ENCODE data around the gene MRPL12.

The MRPL12 gene

DNA sequence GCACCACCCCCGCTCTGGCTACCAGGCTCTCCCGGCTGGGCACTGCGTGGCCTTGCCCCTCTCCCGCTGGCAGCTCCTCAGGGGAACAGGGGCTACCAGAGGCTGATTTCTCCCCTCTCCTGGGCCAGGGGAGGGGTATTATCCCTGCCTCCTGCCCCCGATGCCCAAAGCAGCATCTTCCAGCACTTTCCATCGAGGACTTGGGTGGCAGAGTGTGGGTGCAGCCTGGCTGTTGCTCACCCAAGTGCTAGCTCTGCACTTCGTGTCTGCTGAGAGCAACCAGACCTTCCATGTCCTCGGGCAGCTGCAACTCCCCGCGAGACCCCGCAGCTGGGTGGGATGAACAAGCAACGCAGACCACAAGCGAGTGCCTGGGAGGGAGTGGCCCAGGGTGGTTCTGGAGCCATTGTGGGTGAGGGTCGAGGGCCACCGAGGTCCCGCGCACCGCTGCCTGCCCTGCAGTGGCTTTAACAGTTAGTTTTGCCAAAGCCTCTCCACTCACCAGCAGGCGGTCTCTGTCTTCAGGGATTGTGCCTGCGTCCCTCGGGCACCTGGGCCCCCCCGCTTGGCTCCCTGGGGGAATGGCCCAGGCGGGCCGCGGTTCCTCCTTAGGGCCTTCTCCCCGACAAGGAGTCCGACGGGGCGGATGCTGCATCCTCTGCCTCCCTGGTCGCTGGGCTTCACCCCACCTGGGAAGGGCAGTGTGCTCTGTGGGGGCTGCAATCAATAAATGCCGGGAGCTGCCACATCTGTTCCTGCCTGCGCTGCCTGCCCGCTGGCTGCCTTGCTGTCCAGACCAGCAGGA, 17.3 kb downstream of the MRPL12 start:
- H3K27me3 ChIP-seq (ENCODE audit: control insufficient read depth, insufficient read depth, low read length): no peaks in the 10 kb centered on the region

DNA sequence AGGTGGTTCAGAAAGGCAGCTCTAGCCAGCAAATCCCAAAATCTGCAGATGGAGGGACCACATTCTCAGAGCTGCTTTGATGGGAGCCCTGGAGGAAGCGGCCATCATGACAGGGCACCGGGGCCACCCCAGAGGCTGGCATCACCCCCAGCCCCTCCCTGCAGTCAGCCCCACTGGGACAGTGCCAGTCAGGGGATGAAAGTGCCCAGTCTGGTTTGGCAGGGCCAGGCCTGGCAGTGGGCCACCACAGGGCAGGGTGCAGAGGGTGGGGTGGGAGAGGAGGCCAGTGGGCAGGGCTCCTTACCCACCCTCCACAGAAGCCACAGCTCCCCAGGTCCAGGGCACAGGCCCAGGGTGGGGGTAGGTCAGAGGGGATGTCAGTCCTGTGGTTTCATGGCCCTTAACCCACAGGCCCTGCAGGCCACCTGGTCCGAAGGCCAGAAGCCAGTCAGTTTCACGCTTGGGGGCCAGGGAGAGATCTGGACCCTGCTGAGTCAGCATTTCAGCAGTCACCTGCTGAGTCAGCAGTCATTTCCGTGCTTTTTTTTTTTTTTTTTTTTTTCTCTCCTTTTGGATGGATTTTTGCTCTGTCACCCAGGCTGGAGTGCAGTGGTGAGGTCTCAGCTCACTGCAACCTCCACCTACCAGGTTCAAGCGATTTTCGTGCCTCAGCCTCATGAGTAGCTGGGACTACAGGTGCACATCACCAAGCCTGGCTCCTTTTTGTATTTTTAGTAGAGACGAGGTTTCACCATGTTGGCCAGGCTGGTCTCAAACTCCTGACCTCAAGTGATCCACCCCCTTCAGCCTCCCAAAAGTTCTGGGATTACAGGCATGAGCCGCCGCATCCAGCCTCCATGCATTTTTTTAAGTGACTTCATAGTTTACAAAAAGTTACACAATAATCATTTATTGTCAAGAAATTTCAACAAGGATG, 19.3 kb downstream of the MRPL12 start:
- no peaks in the 10 kb centered on the region for H3K27me3 ChIP-seq (ENCODE audit: control insufficient read depth, insufficient read depth, low read length)
- no peak overlapping the region for H3K9ac ChIP-seq (ENCODE audit: low read length)
- H3K27ac ChIP-seq (ENCODE audit: low read depth, low read length): no peak overlapping the region
- no peaks in the 10 kb centered on the region for H3K9me3 ChIP-seq (ENCODE audit: control insufficient read depth, insufficient read depth, low read depth, low read length)
- H3K4me1 ChIP-seq (ENCODE audit: control insufficient read depth, insufficient read depth, low read length): peaks cover 12% of the 10 kb centered on the region
- no peak overlapping the region for H3K4me3 ChIP-seq (ENCODE audit: low read depth, low read length)
- peaks cover 19% of the 10 kb centered on the region for H3K36me3 ChIP-seq (ENCODE audit: control insufficient read depth, insufficient read depth, low read length)

More for the DNA sequence above, 17.3 kb downstream of the MRPL12 start:
- H3K9me3 ChIP-seq (ENCODE audit: control insufficient read depth, insufficient read depth, low read depth, low read length): no peaks in the 10 kb centered on the region
- H3K36me3 ChIP-seq (ENCODE audit: control insufficient read depth, insufficient read depth, low read length): peaks cover 35% of the 10 kb centered on the region
- peaks cover 12% of the 10 kb centered on the region for H3K4me1 ChIP-seq (ENCODE audit: control insufficient read depth, insufficient read depth, low read length)
- H3K9ac ChIP-seq (ENCODE audit: low read length): no peak overlapping the region
- no peak overlapping the region for H3K4me3 ChIP-seq (ENCODE audit: low read depth, low read length)
- H3K27ac ChIP-seq (ENCODE audit: low read depth, low read length): no peak overlapping the region

DNA sequence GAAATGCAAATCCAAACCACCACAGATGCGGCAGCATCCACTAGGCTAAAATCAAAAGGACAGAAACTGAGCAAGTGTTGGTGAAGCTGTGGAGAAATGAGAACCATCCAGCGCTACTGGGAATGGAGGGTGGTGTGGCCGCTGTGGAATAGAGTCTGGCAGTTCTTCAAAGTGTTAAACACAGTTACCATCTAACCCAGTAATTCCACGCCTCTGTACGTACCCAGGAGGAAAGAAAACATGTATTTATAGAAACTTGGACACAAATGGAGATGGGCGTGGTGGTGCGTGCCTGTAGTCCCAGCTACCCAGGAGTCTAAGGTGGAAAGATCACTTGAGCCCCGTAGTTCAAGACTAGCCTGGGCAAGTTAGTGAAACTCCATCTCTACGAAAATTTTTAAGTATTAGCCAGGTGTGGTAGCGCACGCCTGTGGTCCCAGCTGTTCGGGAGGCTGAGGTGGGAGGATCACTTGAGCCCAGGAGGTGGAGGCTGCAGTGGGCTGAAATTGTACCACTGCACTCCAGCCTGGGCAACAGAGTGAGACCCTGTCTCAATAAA, 20.6 kb downstream of the MRPL12 start:
- no peak overlapping the region for H3K4me3 ChIP-seq (ENCODE audit: low read depth, low read length)
- H3K9ac ChIP-seq (ENCODE audit: low read length): no peak overlapping the region
- peaks cover 12% of the 10 kb centered on the region for H3K4me1 ChIP-seq (ENCODE audit: control insufficient read depth, insufficient read depth, low read length)
- no peak overlapping the region for H3K27ac ChIP-seq (ENCODE audit: low read depth, low read length)
- H3K36me3 ChIP-seq (ENCODE audit: control insufficient read depth, insufficient read depth, low read length): peaks cover 9% of the 10 kb centered on the region
- no peaks in the 10 kb centered on the region for H3K9me3 ChIP-seq (ENCODE audit: control insufficient read depth, insufficient read depth, low read depth, low read length)
- H3K27me3 ChIP-seq (ENCODE audit: control insufficient read depth, insufficient read depth, low read length): no peaks in the 10 kb centered on the region

DNA sequence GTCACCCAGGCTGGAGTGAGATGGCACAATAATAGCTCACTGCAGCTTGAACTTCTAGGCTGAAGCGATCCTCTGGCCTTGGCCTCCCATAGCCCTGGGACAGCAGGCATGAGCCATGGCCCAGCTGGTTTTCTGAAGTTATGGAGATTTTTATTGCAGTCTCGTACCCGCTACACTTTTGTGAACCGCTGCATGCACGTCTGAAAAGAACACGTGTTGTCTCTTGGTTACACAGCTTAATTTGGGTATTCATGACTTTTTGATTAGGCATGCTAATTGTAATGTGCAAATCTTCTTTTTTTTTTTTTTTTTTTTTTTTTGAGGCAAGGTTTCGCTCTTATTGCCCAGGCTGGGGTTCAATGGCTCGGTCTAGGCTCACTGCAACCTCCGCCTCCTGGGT, 22.3 kb downstream of the MRPL12 start:
- H3K4me3 ChIP-seq (ENCODE audit: low read depth, low read length): no peak overlapping the region
- no peak overlapping the region for H3K9ac ChIP-seq (ENCODE audit: low read length)
- no peak overlapping the region for H3K27ac ChIP-seq (ENCODE audit: low read depth, low read length)
- no peaks in the 10 kb centered on the region for H3K27me3 ChIP-seq (ENCODE audit: control insufficient read depth, insufficient read depth, low read length)
- peaks cover 12% of the 10 kb centered on the region for H3K4me1 ChIP-seq (ENCODE audit: control insufficient read depth, insufficient read depth, low read length)
- H3K9me3 ChIP-seq (ENCODE audit: control insufficient read depth, insufficient read depth, low read depth, low read length): no peaks in the 10 kb centered on the region
- no peaks in the 10 kb centered on the region for H3K36me3 ChIP-seq (ENCODE audit: control insufficient read depth, insufficient read depth, low read length)

DNA sequence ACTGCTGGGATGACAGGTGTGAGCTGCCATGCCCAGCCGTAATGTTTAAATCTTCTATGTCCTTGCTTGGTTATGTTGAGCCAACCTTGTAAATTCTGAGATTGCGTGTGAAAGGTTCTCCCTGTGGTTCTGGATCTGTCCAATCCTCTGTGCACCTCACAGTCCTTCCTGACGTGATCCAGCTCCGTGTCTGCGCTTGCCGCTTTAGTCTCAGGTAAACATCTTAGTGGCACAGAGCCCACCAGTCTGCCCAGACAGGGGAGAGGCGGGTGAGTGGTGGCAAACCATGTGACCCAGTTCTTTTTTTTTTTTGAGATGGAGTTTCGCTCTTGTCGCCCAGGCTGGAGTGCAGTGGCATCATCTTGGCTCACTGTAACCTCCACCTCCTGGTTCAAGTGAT, 22.8 kb downstream of the MRPL12 start:
- no peaks in the 10 kb centered on the region for H3K9me3 ChIP-seq (ENCODE audit: control insufficient read depth, insufficient read depth, low read depth, low read length)
- no peaks in the 10 kb centered on the region for H3K36me3 ChIP-seq (ENCODE audit: control insufficient read depth, insufficient read depth, low read length)
- H3K27me3 ChIP-seq (ENCODE audit: control insufficient read depth, insufficient read depth, low read length): no peaks in the 10 kb centered on the region
- H3K4me3 ChIP-seq (ENCODE audit: low read depth, low read length): no peak overlapping the region
- peaks cover 10% of the 10 kb centered on the region for H3K4me1 ChIP-seq (ENCODE audit: control insufficient read depth, insufficient read depth, low read length)
- no peak overlapping the region for H3K27ac ChIP-seq (ENCODE audit: low read depth, low read length)
- H3K9ac ChIP-seq (ENCODE audit: low read length): no peak overlapping the region

DNA sequence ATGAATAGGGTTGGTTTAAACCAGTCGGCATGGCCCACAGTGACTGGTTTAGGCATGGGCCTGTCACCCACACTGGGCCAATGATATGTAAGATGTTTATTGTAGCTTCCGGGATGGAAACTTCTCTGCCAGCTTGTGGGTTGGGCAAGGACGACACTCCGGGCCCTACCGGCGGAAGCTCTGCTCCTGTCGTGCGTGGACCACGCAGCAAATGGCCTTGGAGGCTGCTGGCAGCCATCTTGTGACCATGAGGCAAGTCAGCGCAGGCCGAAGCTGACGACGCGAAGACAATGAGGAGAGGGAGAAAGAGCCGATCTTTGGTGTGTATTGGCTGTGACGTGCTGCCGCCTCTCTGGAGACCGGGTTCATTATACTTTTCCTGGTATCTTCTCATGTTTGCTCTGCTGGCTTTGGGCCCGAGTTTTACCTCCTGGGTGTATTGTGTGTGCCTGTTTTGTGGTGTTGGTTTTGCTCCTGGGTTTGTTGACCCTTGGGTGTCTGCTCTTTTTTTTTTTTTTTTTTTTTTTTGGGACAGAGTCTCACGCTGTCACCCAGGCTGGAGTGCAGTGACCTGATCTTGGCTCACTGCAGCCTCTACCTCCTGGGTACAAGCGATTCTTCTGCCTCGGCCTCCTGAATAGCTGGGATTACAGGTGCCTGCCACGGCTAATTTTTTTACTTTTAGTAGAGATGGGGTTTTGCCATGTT, 24.3 kb downstream of the MRPL12 start:
- Histone ChIP-seq H3K4me3 (ENCODE audit: low read depth, low read length) (no peak overlapping the region), H3K4me1 (ENCODE audit: control insufficient read depth, insufficient read depth, low read length) (peaks cover 11% of the 10 kb centered on the region), H3K36me3 (ENCODE audit: control insufficient read depth, insufficient read depth, low read length) (no peaks in the 10 kb centered on the region), H3K9ac (ENCODE audit: low read length) (no peak overlapping the region), H3K27me3 (ENCODE audit: control insufficient read depth, insufficient read depth, low read length) (no peaks in the 10 kb centered on the region), H3K27ac (ENCODE audit: low read depth, low read length) (no peak overlapping the region), H3K9me3 (ENCODE audit: control insufficient read depth, insufficient read depth, low read depth, low read length) (no peaks in the 10 kb centered on the region)

DNA sequence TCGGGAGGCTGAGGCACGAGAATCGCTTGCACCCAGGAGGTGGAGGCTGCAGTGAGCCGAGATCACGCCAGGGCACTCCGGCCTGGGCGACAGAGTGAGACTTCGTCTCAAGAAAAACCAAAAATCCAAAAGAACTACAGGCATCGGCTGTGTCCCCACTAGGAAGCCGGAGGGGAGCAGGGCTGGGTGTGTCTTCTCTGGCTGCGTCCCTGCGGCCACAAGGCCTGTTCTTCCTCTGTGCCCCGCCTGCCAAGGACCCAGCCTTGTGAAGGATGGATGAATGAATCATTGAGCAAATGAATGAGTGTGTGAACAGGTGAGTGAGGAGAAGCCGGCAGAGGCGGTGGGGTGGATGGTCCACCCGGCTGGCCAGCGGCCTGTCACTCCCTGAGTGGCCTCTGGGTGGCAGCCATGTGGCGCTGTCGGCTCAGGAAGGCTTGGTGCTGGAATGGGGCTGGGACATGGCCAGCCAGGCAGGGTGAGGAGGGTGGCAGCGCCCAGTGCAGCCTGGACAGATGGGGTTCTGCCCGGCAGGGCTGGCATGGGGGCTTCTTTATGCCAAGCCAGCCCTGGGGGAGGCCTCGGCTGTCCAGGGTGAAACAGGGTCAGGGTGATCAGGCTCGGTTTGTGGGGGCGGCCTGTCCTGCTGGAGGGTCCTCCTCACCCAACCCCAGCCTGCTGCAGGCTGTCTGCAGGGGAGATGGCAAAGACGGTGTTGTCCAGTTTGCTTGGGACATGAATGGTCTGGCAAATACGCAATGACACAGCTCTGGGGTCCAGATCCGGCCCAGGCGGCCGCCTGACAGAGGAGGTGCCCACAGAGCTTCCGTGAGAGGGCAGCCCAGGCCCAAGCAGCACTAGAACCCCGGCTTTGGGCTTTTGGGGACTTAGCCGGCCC, 30.6 kb downstream of the MRPL12 start:
- Histone ChIP-seq H3K36me3 (ENCODE audit: control insufficient read depth, insufficient read depth, low read length) (no peaks in the 10 kb centered on the region), H3K4me3 (ENCODE audit: low read depth, low read length) (no peak overlapping the region), H3K4me1 (ENCODE audit: control insufficient read depth, insufficient read depth, low read length) (peaks cover 16% of the 10 kb centered on the region), H3K27ac (ENCODE audit: low read depth, low read length) (no peak overlapping the region), H3K9ac (ENCODE audit: low read length) (no peak overlapping the region), H3K27me3 (ENCODE audit: control insufficient read depth, insufficient read depth, low read length) (peaks cover 18% of the 10 kb centered on the region; the same call in 1 of the 2 replicates), H3K9me3 (ENCODE audit: control insufficient read depth, insufficient read depth, low read depth, low read length) (no peaks in the 10 kb centered on the region)

DNA sequence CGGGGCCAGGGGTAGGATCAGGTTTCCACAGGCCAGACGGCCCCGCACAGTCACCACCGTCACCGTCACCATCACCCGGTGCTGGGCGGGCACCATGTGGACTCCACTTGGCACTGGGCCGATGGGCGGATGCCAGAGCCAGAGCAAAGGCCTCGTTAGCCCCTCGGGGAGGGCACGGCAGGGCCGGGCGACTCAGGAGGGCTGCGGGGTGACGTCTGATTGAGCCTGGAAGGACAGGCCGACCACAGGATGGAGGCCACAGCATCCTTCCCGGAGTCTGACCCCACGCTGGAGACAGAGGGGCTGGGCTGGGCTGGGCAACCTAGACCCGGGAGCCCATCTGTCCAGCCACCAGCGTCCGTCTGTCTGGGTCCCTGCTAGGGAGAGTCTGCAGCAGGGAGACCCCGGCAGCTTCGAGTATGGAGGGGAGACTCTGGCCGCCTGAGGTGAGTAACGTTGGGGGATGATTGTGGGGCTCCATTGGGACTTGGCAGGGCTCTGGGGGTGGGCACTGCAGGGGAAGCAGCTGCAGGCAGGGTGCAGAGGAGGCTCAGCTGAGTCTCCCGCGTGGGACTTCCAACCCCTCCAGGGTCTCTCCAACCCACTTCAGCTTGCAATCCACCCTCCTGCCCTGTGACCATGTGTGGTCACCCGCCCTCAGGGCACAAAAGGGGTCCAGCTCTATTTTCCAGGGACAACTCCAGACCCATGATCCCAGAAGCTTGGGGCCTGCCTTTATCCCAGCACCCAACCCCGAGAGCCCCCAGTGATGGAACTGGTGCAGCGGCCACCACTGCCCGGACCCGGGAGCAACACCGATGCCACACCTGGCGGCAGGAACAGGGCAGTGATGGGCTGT, 31.5 kb downstream of the MRPL12 start:
- Histone ChIP-seq H3K4me1 (ENCODE audit: control insufficient read depth, insufficient read depth, low read length) (peaks cover 16% of the 10 kb centered on the region), H3K27me3 (ENCODE audit: control insufficient read depth, insufficient read depth, low read length) (peaks cover 18% of the 10 kb centered on the region; the same call in 1 of the 2 replicates), H3K4me3 (ENCODE audit: low read depth, low read length) (no peak overlapping the region), H3K9ac (ENCODE audit: low read length) (no peak overlapping the region), H3K36me3 (ENCODE audit: control insufficient read depth, insufficient read depth, low read length) (no peaks in the 10 kb centered on the region), H3K9me3 (ENCODE audit: control insufficient read depth, insufficient read depth, low read depth, low read length) (no peaks in the 10 kb centered on the region), H3K27ac (ENCODE audit: low read depth, low read length) (no peak overlapping the region)

DNA sequence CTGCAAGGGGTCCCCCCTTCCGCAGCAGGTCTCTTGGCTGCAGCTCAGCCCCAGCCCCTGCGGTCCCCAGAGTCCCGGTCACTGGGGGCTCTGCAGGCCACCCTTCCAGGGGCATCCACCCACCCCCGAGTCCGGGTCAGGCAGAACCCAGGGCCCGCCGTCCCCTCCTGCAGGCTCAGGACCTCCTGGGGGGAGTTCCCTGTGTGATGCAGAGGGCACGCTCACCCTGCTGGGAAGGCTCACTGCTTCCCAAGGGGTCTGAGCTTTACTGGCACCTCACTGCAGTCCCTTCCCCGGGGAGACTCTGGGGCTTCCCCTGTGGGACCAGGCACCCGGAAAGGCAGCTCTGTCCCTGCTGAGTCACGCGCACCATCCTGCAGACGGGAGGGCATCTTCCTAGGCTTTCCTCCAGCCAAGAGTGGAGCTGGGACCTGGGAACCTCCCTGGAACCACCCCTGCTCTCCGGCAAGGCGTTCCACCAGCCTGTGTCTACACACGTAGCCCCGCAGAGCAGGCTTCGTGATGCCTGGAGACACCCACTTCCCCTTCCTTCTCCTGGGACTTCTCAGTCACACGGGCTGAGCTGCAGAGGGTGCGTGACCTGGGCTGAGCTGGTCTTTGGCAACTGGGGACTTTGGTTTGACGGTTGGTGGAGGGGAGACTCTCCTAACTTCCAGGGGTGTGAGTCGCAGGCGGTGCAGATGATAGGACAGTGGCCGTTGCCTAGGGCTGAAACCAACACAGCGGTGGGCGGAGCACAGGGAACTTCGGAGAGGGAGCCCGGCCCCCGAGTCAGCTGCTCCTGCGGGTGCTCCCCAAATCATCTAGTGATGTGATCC, 32.3 kb downstream of the MRPL12 start:
- Histone ChIP-seq H3K9ac (ENCODE audit: low read length) (no peak overlapping the region), H3K27me3 (ENCODE audit: control insufficient read depth, insufficient read depth, low read length) (peaks cover 18% of the 10 kb centered on the region; the same call in 1 of the 2 replicates), H3K27ac (ENCODE audit: low read depth, low read length) (no peak overlapping the region), H3K9me3 (ENCODE audit: control insufficient read depth, insufficient read depth, low read depth, low read length) (no peaks in the 10 kb centered on the region), H3K4me1 (ENCODE audit: control insufficient read depth, insufficient read depth, low read length) (peaks cover 16% of the 10 kb centered on the region), H3K4me3 (ENCODE audit: low read depth, low read length) (no peak overlapping the region; the same call in 1 of the 2 replicates), H3K36me3 (ENCODE audit: control insufficient read depth, insufficient read depth, low read length) (no peaks in the 10 kb centered on the region)

All from HUES6 (cell line).